Stomach (tissue), 9 donors: ENCODE results near the gene GPR87. TPM values are rescaled to one million over a fixed set of nuclear protein-coding genes. Genes with fewer than 3 reads are reported as not detected.
A peak's percentile ranks its signal among the peaks of the same experiment; 100 is the strongest.

Source experiments
- DNase-seq, 2 donors: peaks; one replicate each; pipeline versions ENCODE4 v3.0.0 to v3.0.0-alpha.2; 2013 to 2019
- H3K27ac ChIP-seq, 5 donors: fragments of 200-600 bp in 4 of 5; sonication (generic) in 4 of 5; one replicate each; pipeline ENCODE4 v1.5.1; 2013 to 2019; ENCODE audit warnings: mild to moderate bottlenecking in 1 of 5, moderate library complexity in 1 of 5
- H3K27me3 ChIP-seq, 3 donors: fragments of 200-600 bp; sonication (generic); one replicate each; pipeline ENCODE4 v1.5.1; 2017 to 2019; ENCODE audit warnings: mixed run types in 1 of 3
- H3K36me3 ChIP-seq, 4 donors: fragments of 200-600 bp; sonication (generic); 1 replicate in 3 of 4; 2 replicates in 1 of 4; pipeline ENCODE4 v1.5.1; 2016 to 2019
- H3K4me1 ChIP-seq, 4 donors: fragments of 200-600 bp; sonication (generic); one replicate each; pipeline ENCODE4 v1.5.1; 2016 to 2019
- H3K4me3 ChIP-seq, 4 donors: fragments of 200-600 bp; sonication (generic) in 3 of 4; one replicate each; pipeline ENCODE4 v1.5.1; 2016 to 2019; ENCODE audit warnings: mild to moderate bottlenecking in 1 of 4
- H3K9me3 ChIP-seq, 4 donors: fragments of 200-600 bp; sonication (generic); one replicate each; pipeline ENCODE4 v1.5.1; 2016 to 2019
- CTCF ChIP-seq, 7 experiments: fragments of 450-650 bp in 4 of 7; fragments of 200-600 bp in 3 of 7; sonication (generic) in 3 of 7; IDR thresholded peaks; one replicate each; pipeline ENCODE4 v1.5.1; 2016 to 2019; ENCODE audit warnings: antibody characterized with exemption in 7 of 7, control low read depth in 2 of 7, mild to moderate bottlenecking in 1 of 7
- EP300 ChIP-seq: sonication (generic); formaldehyde crosslinking; IDR thresholded peaks from one replicate; pipeline ENCODE4 v1.6.1; 2017; ENCODE audit warnings: antibody characterized with exemption
- POLR2A ChIP-seq, 4 donors: fragments of 450-650 bp; IDR thresholded peaks; one replicate each; pipeline ENCODE4 v1.6.1; 2016; ENCODE audit warnings: antibody characterized with exemption in 4 of 4, control low read depth in 2 of 4, mild to moderate bottlenecking in 1 of 4, moderate library complexity in 1 of 4
- POLR2AphosphoS5 ChIP-seq, 3 donors: sonication (generic); formaldehyde crosslinking; IDR thresholded peaks; one replicate each; pipeline ENCODE4 v1.6.1; 2016; ENCODE audit warnings: antibody characterized with exemption in 3 of 3
- WGBS, 5 donors: extraction: QIAGEN DNeasy Blood & Tissue Kit in 3 of 5; methylation state at CpG; one replicate each; pipeline versions ENCODE4 v1.1.5 to v1.1.7; 2013 to 2018; 5-methylcytosine and 5-hydroxymethylcytosine counted together
- intact Hi-C: fragments of 100-400 bp; cut with DNase I; formaldehyde crosslinking; loops from one replicate; pipeline ENCODE4 v1.15.1; 2023; ENCODE audit warnings: low total_unique reads
- polyA plus RNA-seq, 3 donors: library from polyadenylated mRNA; stranded (reverse); fragments of 200-250 nt; gene quantifications; one replicate each; pipeline ENCODE4 v1.2.3, GENCODE V29; 2013
- total RNA-seq, 5 donors: library from RNA; depleted of rRNA; stranded (reverse); fragments of >200 nt; gene quantifications; one replicate each; pipeline versions ENCODE4 v1.1.0 to v1.2.3, GENCODE V29; 2014 to 2016
- donor health status: healthy with polysubstance abuse.
- donor health status: Bipolar disorder and iron deficiency.
- donor health status: healthy.

The GPR87 gene
- total and polyA plus RNA-seq, 8 donors = 0.37 to 32.3 TPM; not detected in 6

- TF ChIP-seq CTCF (IDR thresholded peaks at IDR 0.05) = no peak
- Histone ChIP-seq H3K36me3 (no peaks in the 10 kb centered on the region), H3K4me3 (no peak overlapping the region), H3K4me1 (peaks cover 7 to 61% (median 35%) of the 10 kb centered on the region in 4 donors), H3K9me3 (no peaks in the 10 kb centered on the region), H3K27ac (peak overlapping the region in 4 of 5 donors; percentile 48 to 86 (median 70)), H3K27me3 (no peaks in the 10 kb centered on the region)
- 86 to 100% (median 93%) methylated on average over 1 of the region's 1 CpG for WGBS, 5 donors
- intact Hi-C loops = no loop called here
- DNase-seq = no peak
Observed at GRCh38 chr3:151264605-151265004, 52.0 kb downstream of the GPR87 start.

GRCh38 chr3:151262871-151263525 is 53.6 kb downstream of the GPR87 start:
- Histone ChIP-seq H3K9me3 (no peaks in the 10 kb centered on the region), H3K27ac (peak overlapping the region; percentile 25 to 86 (median 69)), H3K4me1 (peaks cover 20 to 70% (median 44%) of the 10 kb centered on the region in 4 donors), H3K36me3 (no peaks in the 10 kb centered on the region), H3K4me3 (no peak overlapping the region), H3K27me3 (no peaks in the 10 kb centered on the region)
- no peak for DNase-seq
- TF ChIP-seq POLR2AphosphoS5 (IDR thresholded peaks at IDR 0.05) (no peak), EP300 (no peak), CTCF (IDR thresholded peaks at IDR 0.05) (no peak), POLR2A (IDR thresholded peaks at IDR 0.05) (no peak)
- intact Hi-C loops = no loop called here
- 76 to 85% (median 79%) methylated on average over 8 of the region's 8 CpGs for WGBS, 5 donors

- Histone ChIP-seq H3K27ac (peak overlapping the region; percentile 23 to 86 (median 70)), H3K36me3 (no peaks in the 10 kb centered on the region), H3K4me1 (peaks cover 35 to 74% (median 51%) of the 10 kb centered on the region in 4 donors), H3K4me3 (no peak overlapping the region), H3K9me3 (no peaks in the 10 kb centered on the region), H3K27me3 (no peaks in the 10 kb centered on the region)
- intact Hi-C loops = no loop called here
- 22 to 40% (median 28%) methylated on average over 3 of the region's 3 CpGs for WGBS, 5 donors
- TF ChIP-seq CTCF (IDR thresholded peaks at IDR 0.05) (no peak), POLR2A (IDR thresholded peaks at IDR 0.05) (no peak), POLR2AphosphoS5 (IDR thresholded peaks at IDR 0.05) (peak in 1 of 3 donors; percentile 78)
- DNase-seq = no peak
Observed at GRCh38 chr3:151259664-151260063, 57.0 kb downstream of the GPR87 start.

GRCh38 chr3:151256749-151257148 is 59.9 kb downstream of the GPR87 start:
- H3K27ac ChIP-seq = peak overlapping the region in 4 of 5 donors; percentile 52 to 86 (median 68)
- TF ChIP-seq POLR2AphosphoS5 (IDR thresholded peaks at IDR 0.05) (no peak), CTCF (IDR thresholded peaks at IDR 0.05) (no peak), EP300 (no peak), POLR2A (IDR thresholded peaks at IDR 0.05) (no peak)

More at GRCh38 chr3:151256749-151257148, 59.9 kb downstream of the GPR87 start:
- 19 to 33% (median 27%) methylated on average over 1 of the region's 1 CpG for WGBS, 5 donors
- Histone ChIP-seq H3K36me3 (no peaks in the 10 kb centered on the region), H3K4me1 (peaks cover 39 to 91% (median 58%) of the 10 kb centered on the region in 4 donors), H3K4me3 (no peak overlapping the region), H3K9me3 (no peaks in the 10 kb centered on the region), H3K27me3 (no peaks in the 10 kb centered on the region)
- intact Hi-C loops = no loop called here
- no peak for DNase-seq
